GM10266 (cell line): ENCODE results near the gene MAVS.
"Not testable (repeated sequence)": the region's sequence is repeated elsewhere in the genome, so short reads cannot be mapped to it uniquely, and the experiment has no call there.

Experiments used
- DNase-seq: peaks from one replicate; pipeline ENCODE4 v3.0.0; 2012; ENCODE audit errors: extremely low spot score
- TF ChIP-seq, protein P1 (sequence below): IDR thresholded peaks from 2 replicates; pipeline ENCODE4 v1.5.1; 2012; ENCODE audit warnings: mild to moderate bottlenecking, low read depth; ENCODE audit not compliant: control insufficient read depth, insufficient read depth; ENCODE audit errors: missing control alignments

Gene MAVS

DNA sequence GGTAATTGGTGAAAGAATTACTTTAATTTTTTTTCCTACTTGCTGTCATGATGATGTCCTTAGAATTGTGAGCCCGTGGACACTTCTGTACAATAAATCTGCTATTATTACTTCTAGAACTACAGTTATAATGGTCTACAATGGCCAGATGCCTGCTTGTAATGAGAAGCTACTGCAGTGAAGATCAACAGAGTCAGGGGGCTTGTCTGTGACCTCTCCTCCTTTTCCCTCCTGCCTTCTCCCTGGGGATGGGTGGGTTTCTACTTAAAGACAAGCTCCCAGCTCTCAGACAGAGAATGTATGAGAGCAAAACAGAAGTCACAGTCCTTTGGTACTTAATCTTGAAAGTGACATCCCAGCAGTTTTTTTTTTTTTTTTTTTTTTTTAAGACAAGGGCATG is 29.4 kb downstream of the MAVS start:
- TF ChIP-seq, protein P1, sequence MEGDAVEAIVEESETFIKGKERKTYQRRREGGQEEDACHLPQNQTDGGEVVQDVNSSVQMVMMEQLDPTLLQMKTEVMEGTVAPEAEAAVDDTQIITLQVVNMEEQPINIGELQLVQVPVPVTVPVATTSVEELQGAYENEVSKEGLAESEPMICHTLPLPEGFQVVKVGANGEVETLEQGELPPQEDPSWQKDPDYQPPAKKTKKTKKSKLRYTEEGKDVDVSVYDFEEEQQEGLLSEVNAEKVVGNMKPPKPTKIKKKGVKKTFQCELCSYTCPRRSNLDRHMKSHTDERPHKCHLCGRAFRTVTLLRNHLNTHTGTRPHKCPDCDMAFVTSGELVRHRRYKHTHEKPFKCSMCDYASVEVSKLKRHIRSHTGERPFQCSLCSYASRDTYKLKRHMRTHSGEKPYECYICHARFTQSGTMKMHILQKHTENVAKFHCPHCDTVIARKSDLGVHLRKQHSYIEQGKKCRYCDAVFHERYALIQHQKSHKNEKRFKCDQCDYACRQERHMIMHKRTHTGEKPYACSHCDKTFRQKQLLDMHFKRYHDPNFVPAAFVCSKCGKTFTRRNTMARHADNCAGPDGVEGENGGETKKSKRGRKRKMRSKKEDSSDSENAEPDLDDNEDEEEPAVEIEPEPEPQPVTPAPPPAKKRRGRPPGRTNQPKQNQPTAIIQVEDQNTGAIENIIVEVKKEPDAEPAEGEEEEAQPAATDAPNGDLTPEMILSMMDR, result no peak
- no peak for DNase-seq

DNA sequence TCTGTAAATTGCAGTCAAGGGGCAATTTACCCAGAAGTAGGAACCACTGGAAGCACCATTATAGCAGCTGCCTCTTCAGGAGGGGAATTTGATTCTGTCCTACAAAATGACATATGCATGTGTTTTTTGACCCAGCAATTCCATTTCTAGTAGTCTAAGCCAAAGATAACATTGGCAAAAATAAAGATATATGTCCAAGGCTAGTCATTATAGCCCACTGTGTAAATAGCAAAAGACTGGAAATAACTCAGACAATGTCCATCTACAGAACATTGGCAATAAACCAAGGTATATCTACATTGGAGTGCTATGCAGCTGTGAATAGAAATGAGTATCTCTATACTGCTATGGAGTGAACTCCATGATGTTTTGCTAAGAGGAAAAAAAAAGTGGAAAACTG is 30.0 kb downstream of the MAVS start:
- TF ChIP-seq, protein P1, result no peak
- no peak for DNase-seq

DNA sequence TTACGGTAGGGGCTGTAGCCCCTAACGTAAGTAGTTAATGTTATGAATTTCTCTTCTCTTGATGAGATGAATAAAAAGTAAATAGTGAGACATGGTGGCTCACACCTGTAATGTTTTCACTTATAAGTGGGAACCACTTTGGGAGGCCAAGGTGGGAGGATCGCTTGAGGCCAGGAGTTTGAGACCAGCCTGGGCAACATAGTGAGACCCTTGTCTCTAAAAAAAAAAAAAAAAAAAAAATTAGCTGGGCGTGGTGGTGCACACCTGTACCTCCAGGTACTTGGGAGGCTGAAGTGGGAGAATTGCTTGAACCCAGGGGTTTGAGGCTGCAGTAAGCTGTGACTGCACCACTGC is 32.3 kb downstream of the MAVS start:
- not testable (repeated sequence) for DNase-seq

DNA sequence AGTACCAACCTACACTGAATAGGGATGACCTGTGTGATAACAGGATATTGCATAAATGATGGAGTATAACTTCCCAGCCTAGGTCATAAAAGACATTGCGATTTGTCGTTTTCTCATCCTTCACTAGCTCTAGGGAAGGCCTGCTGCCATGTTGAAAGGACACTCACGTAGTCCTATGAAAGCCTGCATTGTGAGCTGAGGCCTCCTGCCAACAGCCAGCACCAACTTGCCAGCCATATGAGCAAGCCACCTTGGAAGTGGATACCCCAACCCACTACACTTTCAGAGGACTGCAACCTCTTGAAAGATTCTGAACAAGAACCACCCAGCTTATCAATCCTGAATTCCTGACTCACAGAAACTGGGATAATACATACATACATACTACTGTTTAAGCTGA is 39.1 kb downstream of the MAVS start:
- no peak for DNase-seq
- TF ChIP-seq, protein P1, result no peak

DNA sequence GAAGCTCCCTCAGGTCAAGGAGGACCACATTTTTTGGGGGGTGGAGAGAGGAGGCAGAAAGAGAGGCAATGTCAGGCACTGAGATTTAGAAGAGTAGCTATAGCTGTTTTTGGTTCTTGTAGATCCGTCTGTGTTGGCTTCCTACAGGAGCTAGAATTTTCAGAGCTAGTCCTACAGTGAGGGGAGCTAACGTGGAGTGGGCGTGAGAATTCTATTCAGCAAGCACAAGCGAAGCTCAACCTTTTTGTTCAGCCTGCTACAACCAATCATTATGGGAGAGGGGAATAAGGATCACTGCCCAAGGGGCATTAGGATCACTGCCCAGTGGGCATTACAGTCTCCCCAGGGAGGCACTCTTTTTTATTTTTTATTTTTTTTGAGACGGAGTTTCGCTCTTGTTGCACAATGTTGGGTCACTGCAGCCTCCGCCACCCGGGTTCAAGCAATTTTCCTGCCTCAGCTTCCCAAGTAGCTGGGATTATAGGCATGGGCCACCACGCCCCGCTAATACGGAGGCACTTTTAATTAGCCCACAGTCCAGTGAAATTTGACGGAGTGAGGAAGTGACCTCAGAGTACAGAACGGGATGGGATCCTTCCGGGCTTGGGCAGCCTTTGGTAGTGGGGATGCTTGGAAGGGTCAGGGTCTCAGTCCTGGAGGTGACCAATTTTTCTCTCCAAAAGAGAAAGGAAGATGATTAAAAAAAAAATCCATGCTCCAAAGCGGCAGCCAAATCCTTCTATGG is 41.4 kb downstream of the MAVS start:
- no peak for DNase-seq
- TF ChIP-seq, protein P1, result no peak

DNA sequence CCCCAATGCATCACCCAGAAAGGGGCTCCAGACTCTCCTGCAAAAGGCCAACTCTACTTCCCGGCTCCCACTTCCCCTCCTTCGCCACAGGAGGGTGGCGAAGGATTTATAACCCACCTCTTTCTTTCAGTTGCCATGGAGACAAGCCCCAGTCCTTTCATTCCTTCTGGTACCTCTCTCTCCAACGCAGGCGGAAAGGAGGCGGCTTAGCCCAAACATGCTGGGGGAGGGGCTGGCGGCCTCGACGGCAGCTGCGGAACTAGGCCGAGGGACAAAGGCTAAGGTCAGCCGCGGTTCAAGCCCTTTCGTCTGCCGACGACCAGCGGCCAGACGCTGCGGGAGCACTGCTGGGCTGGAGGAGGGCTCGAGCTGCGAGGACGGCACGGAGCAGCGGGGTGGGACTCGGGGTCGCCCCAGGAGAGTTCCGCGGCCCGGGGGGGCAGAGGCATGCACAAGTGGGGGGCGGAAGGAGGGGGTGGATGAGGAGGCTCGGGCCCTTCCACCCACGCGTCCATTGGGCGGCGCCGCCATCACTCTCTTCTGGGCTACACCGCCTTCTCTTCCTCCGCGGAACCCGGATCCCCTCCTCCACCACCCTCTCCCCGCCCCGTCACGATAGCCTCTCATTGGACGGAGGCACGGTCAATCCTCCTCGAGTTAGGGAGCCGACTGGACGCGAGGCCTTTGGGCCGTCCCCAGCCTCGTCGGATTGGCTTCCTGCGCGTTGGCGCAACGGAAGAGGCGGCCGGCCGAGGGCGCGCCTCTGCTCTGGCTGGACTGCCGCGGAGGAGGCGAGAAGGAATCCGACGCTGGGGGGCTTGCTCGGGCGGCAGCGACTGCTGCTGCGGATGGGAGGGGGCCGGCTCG is 42.2 kb downstream of the MAVS start, which contains the start of gene PANK2:
TSS of gene PANK2 (plus strand) at position 766 of the 867 bp plus-strand sequence.
- peak; percentile 98 for DNase-seq
- TF ChIP-seq, protein P1, result peak; percentile 51

DNA sequence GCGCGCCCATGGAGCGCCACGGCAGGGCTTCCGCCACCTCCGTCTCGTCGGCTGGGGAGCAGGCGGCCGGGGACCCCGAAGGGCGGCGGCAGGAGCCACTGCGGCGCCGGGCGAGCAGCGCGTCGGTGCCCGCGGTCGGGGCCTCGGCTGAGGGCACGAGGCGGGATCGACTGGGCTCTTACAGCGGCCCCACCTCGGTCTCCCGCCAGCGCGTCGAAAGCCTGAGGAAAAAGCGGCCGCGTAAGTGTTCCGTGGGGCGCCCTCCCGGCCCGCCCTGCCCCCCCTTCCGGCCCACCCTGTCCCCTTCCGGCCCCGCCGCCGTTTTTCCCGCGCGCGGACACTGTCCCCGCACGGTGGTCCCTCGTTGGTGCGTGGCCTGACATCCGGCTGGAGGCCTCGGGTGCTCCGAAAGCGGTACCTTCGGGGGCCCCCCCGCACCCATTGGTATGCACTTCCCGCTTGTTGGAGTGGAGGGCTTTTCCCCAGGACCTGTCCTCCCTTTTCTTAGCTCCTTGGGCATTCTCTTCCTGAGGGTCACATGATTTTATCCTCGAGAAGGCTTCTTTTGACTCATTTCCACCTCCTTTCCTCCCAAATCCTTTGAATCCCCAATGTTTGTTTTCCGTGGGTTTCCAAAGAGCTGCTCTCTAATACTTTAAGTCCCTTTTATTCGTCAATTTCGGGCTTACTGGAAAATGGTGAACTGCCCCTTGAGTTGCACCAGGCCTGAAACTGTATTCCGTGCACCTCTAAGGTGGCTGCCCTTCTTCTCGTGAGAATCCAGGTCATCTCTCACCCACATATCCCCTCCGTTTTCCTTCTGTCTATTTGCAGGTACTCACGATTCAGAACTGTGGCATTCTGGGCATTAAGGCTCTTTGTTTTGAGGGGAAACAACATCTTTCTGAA is 43.1 kb downstream of the MAVS start:
- peak; percentile 43 for DNase-seq
- TF ChIP-seq, protein P1, result no peak
